Duodenal mucosa (tissue), 2 donors: ENCODE results near the gene LMCD1.
"Not testable (repeated sequence)": the region's sequence is repeated elsewhere in the genome, so short reads cannot be mapped to it uniquely, and the experiment has no call there.

Experiments used
- H3K27ac ChIP-seq: one replicate; pipeline ENCODE4 v1.7.0; 2013; ENCODE audit warnings: low read depth, low read length
- H3K27me3 ChIP-seq, 2 donors: one replicate each; pipeline ENCODE4 v1.7.0; 2013; ENCODE audit warnings: low read length in 2 of 2, control low read depth in 1 of 2; ENCODE audit not compliant: insufficient read depth in 2 of 2, control insufficient read depth in 1 of 2
- H3K36me3 ChIP-seq, 2 donors: one replicate each; pipeline ENCODE4 v1.7.0; 2013; ENCODE audit warnings: low read length in 2 of 2, control low read depth in 1 of 2; ENCODE audit not compliant: insufficient read depth in 2 of 2, control insufficient read depth in 1 of 2
- H3K4me1 ChIP-seq, 2 donors: one replicate each; pipeline ENCODE4 v1.7.0; 2013; ENCODE audit warnings: low read length in 2 of 2, control low read depth in 1 of 2; ENCODE audit not compliant: insufficient read depth in 2 of 2, control insufficient read depth in 1 of 2
- H3K4me3 ChIP-seq, 2 donors: one replicate each; pipeline ENCODE4 v1.7.0; 2013; ENCODE audit warnings: low read length in 2 of 2, low read depth in 1 of 2
- H3K9ac ChIP-seq, 2 donors: one replicate each; pipeline ENCODE4 v1.7.0; 2013; ENCODE audit warnings: low read length in 2 of 2, low read depth in 1 of 2
- H3K9me3 ChIP-seq, 2 donors: one replicate each; pipeline ENCODE4 v1.7.0; 2013; ENCODE audit warnings: low read length in 2 of 2, control low read depth in 1 of 2; ENCODE audit not compliant: control insufficient read depth in 1 of 2

The LMCD1 gene

DNA sequence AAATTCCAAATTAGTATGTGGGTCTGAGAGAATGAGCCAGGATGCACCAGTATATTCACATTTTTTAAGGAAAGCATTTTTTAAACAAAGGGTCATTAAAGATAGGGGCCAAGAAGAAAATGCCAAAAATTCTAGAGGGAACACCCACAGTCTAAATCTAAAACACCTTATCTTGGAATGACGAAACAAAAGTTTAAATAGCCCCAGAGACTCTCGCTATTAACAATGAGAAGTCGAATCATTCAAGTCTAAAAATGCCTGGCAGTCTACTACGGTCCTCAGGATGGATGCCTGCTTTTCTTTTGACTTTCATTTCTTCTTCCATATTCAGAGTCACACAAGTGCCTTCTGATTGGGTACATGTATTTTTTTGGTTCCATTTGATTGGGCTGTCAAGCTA is 76.7 kb downstream of the LMCD1 start:
- Histone ChIP-seq H3K4me1 (no peaks in the 10 kb centered on the region), H3K27me3 (no peaks in the 10 kb centered on the region), H3K4me3 (no peak overlapping the region), H3K36me3 (no peaks in the 10 kb centered on the region), H3K27ac (no peak overlapping the region), H3K9me3 (no peaks in the 10 kb centered on the region), H3K9ac (no peak overlapping the region)

DNA sequence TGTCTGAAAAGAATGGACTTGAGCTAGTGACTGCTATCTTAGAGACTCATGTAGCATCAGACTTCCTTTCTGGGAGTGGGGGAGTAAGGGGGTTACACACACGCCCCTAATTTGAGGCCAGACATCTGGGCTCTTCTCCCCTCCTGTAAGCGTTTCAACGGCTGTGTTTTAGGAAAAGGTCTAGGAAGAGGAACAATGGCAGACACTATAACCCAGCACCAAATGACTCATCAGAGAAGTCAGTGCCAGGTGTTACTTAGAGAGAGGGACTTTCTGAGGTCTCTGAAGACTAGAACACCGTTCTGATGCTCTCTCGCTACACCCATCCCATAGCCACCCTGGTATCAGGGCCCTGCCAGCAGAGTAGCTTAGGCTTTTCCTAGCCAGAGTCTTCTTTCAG is 77.5 kb downstream of the LMCD1 start:
- no peaks in the 10 kb centered on the region for H3K4me1 ChIP-seq
- no peaks in the 10 kb centered on the region for H3K36me3 ChIP-seq
- H3K27me3 ChIP-seq, result no peaks in the 10 kb centered on the region
- no peak overlapping the region for H3K9ac ChIP-seq
- H3K4me3 ChIP-seq, result no peak overlapping the region
- no peak overlapping the region for H3K27ac ChIP-seq
- H3K9me3 ChIP-seq, result no peaks in the 10 kb centered on the region

DNA sequence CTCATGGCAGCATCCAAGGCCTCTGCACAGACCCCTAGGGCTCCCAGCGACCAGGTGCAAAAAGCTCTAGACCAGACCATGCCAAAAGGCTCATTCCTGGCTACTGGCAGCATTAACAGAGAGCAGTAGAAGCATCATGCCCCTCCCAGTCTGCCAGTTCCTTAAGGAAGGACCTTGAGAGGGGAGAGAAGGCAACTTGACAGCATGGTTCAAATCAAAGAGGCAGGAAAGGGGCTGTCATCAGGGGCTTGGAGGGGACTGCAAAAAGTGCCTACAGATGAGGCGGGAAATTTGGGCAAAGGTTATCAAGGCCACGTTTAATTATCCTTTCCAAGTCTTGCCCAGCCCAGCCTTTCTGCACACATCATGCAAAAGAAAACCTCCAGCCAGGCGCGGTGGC is 78.3 kb downstream of the LMCD1 start:
- Histone ChIP-seq H3K27me3 (no peaks in the 10 kb centered on the region), H3K4me3 (no peak overlapping the region), H3K27ac (no peak overlapping the region), H3K4me1 (no peaks in the 10 kb centered on the region), H3K9me3 (no peaks in the 10 kb centered on the region), H3K9ac (no peak overlapping the region), H3K36me3 (no peaks in the 10 kb centered on the region)

DNA sequence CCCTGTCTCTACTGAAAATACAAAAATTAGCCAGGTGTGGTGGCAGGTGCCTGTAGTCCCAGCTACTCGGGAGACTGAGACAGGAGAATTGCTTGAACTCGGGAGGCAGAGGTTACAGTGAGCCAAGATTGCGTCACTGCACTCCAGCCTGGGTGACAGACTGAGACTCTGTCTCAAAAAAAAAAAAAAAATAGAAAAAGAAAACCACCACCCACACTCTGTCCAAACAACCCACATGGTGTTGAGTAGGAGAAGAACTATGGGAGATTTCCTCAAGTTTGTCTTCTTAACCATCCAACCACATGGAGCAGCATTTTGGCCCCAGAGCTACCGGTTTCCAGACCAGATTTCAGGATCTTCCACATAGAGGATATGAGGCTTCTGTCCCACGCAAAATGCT is 78.8 kb downstream of the LMCD1 start:
- H3K27me3 ChIP-seq, H3K9ac ChIP-seq, H3K4me1 ChIP-seq, H3K9me3 ChIP-seq, H3K36me3 ChIP-seq, H3K4me3 ChIP-seq, H3K27ac ChIP-seq: not testable (repeated sequence)

DNA sequence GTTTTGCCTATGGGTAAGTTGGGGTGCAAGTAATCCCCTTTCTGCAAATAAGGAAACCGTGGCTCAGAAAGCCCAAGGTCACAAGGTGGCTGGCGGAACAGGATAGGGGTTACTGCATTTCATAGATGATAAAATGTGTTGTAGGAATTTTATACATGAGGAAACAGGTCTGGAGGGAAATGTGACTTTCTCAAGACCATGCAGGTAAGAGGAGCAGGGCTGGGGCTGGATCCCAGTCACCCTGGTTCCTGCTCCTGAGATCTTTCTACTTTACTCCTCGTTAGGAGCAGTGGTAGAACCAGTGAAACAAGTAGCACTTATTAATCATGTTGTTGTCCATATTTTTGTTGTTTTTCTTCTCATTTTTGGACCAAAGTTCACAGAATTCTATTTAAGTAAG is 79.8 kb downstream of the LMCD1 start:
- no peak overlapping the region for H3K9ac ChIP-seq
- no peaks in the 10 kb centered on the region for H3K27me3 ChIP-seq
- no peaks in the 10 kb centered on the region for H3K36me3 ChIP-seq
- no peak overlapping the region for H3K27ac ChIP-seq
- no peaks in the 10 kb centered on the region for H3K4me1 ChIP-seq
- no peak overlapping the region for H3K4me3 ChIP-seq
- no peaks in the 10 kb centered on the region for H3K9me3 ChIP-seq

DNA sequence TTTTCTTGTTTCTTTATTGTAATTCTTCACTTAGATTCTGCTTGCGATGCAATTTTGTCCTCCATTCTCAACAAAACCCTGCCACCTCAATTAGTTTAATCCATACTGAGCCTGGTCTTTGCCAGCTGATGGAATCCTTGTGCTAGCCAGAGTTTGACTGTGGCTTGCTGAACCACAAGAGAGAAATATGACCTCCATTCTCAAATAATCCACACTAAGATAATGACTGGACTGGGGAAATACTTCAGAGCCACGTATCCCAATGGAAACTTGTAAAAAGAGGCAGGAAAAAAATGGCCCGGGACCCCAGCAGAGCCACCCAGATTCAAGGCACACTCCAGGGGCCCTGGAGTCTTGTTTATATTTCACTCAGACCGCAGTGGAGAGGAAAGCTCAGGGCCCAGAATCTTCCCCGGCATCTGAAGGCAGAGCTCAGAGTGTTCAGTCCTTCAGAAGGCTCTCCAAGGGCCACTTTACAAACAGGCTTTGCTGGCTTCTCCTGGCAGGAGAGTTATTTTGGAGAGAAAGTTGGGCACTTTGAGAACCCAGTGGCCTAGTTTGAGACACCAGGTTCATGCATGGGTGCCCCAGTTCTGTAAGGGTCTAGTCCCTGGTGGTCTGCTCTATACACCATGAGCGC is 80.3 kb downstream of the LMCD1 start:
- H3K27me3 ChIP-seq, result no peaks in the 10 kb centered on the region
- no peak overlapping the region for H3K27ac ChIP-seq
- H3K36me3 ChIP-seq, result no peaks in the 10 kb centered on the region
- H3K4me1 ChIP-seq, result no peaks in the 10 kb centered on the region
- no peak overlapping the region for H3K9ac ChIP-seq
- no peaks in the 10 kb centered on the region for H3K9me3 ChIP-seq
- no peak overlapping the region for H3K4me3 ChIP-seq

DNA sequence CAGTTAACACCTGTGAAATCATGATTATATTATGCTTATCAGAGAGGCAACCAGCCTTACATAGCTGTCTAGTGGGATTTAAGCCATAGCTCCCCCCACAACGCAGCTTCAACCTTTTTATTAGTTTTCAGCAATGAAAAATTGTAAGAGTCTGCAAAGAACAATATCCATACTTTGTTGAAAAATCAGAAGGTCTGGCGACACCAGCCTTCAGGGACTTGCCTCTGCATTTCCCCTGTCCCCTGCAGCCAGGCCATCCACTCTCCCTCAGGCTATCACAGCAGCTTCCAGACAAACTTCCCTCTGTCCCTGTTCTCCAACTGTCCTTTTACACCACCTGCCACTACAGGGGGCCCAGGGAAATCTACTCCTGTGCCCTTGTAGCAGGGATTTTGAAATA is 83.0 kb downstream of the LMCD1 start:
- no peaks in the 10 kb centered on the region for H3K36me3 ChIP-seq
- H3K27me3 ChIP-seq, result no peaks in the 10 kb centered on the region
- no peak overlapping the region for H3K4me3 ChIP-seq
- no peaks in the 10 kb centered on the region for H3K4me1 ChIP-seq
- no peak overlapping the region for H3K9ac ChIP-seq
- H3K9me3 ChIP-seq, result no peaks in the 10 kb centered on the region
- H3K27ac ChIP-seq, result no peak overlapping the region

DNA sequence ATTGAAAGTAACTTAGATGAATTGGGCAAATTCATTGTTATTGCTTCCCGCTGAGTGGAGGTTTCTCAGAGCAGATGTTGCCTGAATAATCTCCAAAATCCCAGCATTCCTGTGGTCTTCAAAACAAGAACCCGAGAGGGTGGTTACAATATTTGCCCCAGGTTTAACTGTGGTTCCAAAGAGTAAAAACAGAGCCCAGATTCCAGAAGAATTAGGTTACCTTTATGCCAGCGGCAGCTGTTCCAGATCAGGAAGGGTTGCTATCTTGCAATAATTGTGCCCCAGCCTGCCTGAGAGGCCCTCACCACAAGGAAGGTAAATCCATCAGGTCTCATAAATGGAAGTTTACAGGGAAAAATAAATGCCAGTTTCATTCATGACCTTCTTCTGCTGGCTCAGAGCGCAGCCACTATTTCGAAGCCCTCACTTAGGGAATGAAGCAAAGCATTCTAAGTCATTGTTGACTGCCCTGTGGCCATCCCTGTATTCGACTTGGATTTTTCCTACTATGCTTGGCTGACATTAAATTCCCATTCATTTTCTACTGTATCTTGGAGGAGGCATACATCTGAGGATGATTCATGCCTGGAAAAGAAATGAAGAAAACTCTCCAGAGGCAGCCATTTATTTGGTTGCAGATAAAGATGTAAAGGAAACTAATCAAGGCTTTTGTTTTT is 88.4 kb downstream of the LMCD1 start:
- no peak overlapping the region for H3K4me3 ChIP-seq
- H3K27ac ChIP-seq, result no peak overlapping the region
- H3K4me1 ChIP-seq, result no peaks in the 10 kb centered on the region
- no peaks in the 10 kb centered on the region for H3K9me3 ChIP-seq
- no peaks in the 10 kb centered on the region for H3K27me3 ChIP-seq
- no peak overlapping the region for H3K9ac ChIP-seq
- no peaks in the 10 kb centered on the region for H3K36me3 ChIP-seq

DNA sequence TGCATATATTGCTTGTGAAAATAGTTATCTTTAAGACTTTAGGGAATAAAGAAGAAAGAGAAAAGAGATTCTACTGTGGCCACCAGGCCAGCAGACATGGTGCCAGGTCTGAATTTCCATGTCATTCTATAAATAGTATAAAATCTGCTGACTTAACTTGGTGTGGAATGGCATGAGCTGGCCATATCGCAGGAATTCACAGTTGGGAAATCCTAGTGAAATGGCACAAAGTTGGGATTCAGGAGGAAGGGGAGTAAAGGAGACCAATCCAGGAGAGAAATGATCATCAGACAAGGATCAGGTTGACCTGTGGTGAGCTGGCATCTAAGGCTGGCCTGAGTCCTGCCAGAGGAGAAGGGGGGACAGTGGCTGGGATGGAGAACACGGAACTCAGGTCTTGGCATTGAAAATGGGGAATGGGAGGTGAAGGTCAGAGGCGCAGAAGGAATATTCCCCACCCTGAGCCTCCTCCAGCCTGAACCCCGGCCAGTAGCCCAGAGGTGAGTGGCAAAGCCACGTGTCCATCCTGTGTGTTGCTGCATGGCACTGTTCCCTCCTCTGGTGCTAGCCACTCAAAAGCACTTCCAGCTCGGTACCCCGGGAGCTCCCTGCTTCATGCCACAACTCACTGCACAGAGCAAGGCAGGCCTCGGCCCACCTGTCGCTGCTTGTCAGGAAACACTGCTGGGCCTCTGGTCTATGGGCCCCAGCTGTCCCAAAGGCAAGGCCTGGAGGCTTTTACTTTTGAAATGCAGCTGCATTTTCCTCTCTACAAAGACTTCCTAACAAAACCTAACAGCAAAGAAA is 91.6 kb downstream of the LMCD1 start:
- Histone ChIP-seq H3K4me3 (no peak overlapping the region), H3K36me3 (no peaks in the 10 kb centered on the region), H3K9ac (no peak overlapping the region), H3K27me3 (no peaks in the 10 kb centered on the region), H3K4me1 (no peaks in the 10 kb centered on the region), H3K9me3 (no peaks in the 10 kb centered on the region), H3K27ac (no peak overlapping the region)

DNA sequence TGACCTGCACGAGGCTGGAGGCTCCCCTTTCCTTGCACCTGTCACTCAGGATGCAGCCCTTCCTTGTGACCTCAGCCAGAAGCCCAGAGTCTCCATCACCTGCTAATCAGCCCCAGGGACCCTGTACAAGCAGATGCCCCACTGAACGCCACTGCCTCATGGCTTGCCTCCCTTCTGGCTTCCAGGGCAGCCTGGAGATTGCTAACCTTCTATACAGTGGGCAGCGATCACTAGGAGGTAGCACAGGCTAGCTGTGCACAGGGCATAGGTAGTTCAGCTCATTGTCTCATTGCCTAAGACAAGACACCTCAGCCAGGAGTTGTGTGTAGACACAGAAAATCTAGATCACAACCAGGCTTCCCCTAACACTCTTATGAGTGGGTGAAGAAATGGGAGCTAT is 93.6 kb downstream of the LMCD1 start:
- Histone ChIP-seq H3K27me3 (no peaks in the 10 kb centered on the region), H3K9ac (no peak overlapping the region), H3K4me1 (no peaks in the 10 kb centered on the region), H3K36me3 (no peaks in the 10 kb centered on the region), H3K4me3 (no peak overlapping the region), H3K9me3 (no peaks in the 10 kb centered on the region), H3K27ac (no peak overlapping the region)
